Activated CD8-positive, alpha-beta T cell treated with anti-CD3 and anti-CD28 coated beads for 36 hours (primary cell): Measurements from ENCODE around the gene EPAS1. TPM values are rescaled to one million over a fixed set of nuclear protein-coding genes. Genes with fewer than 3 reads are reported as not detected.

Experiments used
- ATAC-seq: fragments of 200-7000 bp; cut with Tn5 transposase; one replicate; pipeline ENCODE4 v1.10.0; 2021; ENCODE audit warnings: mild to moderate bottlenecking, moderate library complexity
- CTCF ChIA-PET: fragments of 350-600 bp; sonication (Branson Sonifier 250); formaldehyde crosslinking; loops from one replicate; lab custom pipeline; 2021; ENCODE audit warnings: antibody characterized with exemption; lab: Charles Lee
- POLR2A ChIA-PET: fragments of 350-600 bp; sonication (Branson Sonifier 250); formaldehyde crosslinking; loops from one replicate; lab custom pipeline; 2021; ENCODE audit warnings: antibody characterized with exemption; lab: Charles Lee
- DNase-seq: peaks from one replicate; pipeline ENCODE4 v3.0.0-alpha.2; 2020
- H3K27ac Mint-ChIP-seq: one replicate; pipeline ENCODE4 v1.8.0; 2021; ENCODE audit warnings: mild to moderate bottlenecking, mixed read lengths
- H3K27me3 Mint-ChIP-seq: one replicate; pipeline ENCODE4 v1.8.0; 2021; ENCODE audit warnings: mixed read lengths
- H3K36me3 Mint-ChIP-seq: one replicate; pipeline ENCODE4 v1.8.0; 2021; ENCODE audit warnings: low read depth, mixed read lengths
- H3K4me1 Mint-ChIP-seq: one replicate; pipeline ENCODE4 v1.8.0; 2021; ENCODE audit warnings: low read depth, mixed read lengths
- H3K4me3 Mint-ChIP-seq: one replicate; pipeline ENCODE4 v1.8.0; 2021; ENCODE audit warnings: mild to moderate bottlenecking, moderate library complexity, mixed read lengths
- H3K9me3 Mint-ChIP-seq: one replicate; pipeline ENCODE4 v1.8.0; 2021; ENCODE audit warnings: mixed read lengths
- CTCF ChIP-seq: fragments of 200-600 bp; IDR thresholded peaks from one replicate; pipeline ENCODE4 v1.8.0; 2022; ENCODE audit warnings: antibody characterized with exemption, mild to moderate bottlenecking
- intact Hi-C: fragments of 100-400 bp; cut with micrococcal nuclease; formaldehyde crosslinking; loops from one replicate; pipeline ENCODE4 v1.10.0; 2022
- total RNA-seq, 2 experiments: library from RNA; stranded (reverse); gene quantifications; one replicate each; pipeline ENCODE4 v1.2.3, GENCODE V29; 2021

EPAS1 gene
- total RNA-seq, 2 experiments from 2014 or later, result 8.3 to 12.2 TPM

GRCh38 chr2:46365913-46366667, 68.9 kb downstream of the EPAS1 start:
- CTCF ChIA-PET, result interaction anchor here (0.7 to 2.9 kb wide), 22 partner anchors 8 to 506 kb away, joined by 3 to 17 read pairs (median 3); no protein-coding TSS in a partner anchor
- no peaks in the 10 kb centered on the region for H3K9me3 Mint-ChIP-seq
- no peak overlapping the region for H3K27ac Mint-ChIP-seq
- peak; percentile 20 for TF ChIP-seq CTCF
- DNase-seq (no peak), ATAC-seq (no peak)
- peaks cover 29% of the 10 kb centered on the region for H3K4me1 Mint-ChIP-seq
- no peak overlapping the region for H3K4me3 Mint-ChIP-seq
- no peaks in the 10 kb centered on the region for H3K36me3 Mint-ChIP-seq
- H3K27me3 Mint-ChIP-seq, result no peaks in the 10 kb centered on the region
- intact Hi-C loops, result loop anchor here (2.0 to 5.0 kb wide), 3 partner anchors 304 to 374 kb away; no protein-coding TSS in a partner anchor
- POLR2A ChIA-PET, result interaction anchor here (0.9 kb wide), 1 partner anchor 11 kb away, joined by 3 read pairs; no protein-coding TSS in a partner anchor

GRCh38 chr2:46366668-46367052, 69.5 kb downstream of the EPAS1 start:
- ATAC-seq (no peak), DNase-seq (no peak)
- no peak for TF ChIP-seq CTCF
- Mint-ChIP-seq H3K36me3 (no peaks in the 10 kb centered on the region), H3K27me3 (no peaks in the 10 kb centered on the region), H3K4me3 (no peak overlapping the region), H3K4me1 (peaks cover 29% of the 10 kb centered on the region), H3K27ac (no peak overlapping the region), H3K9me3 (no peaks in the 10 kb centered on the region)
- ChIA-PET CTCF (interaction anchor here (0.7 to 2.9 kb wide), 11 partner anchors 8 to 373 kb away, joined by 3 to 17 read pairs (median 4); no protein-coding TSS in a partner anchor), POLR2A (interaction anchor here (0.9 kb wide), 1 partner anchor 11 kb away, joined by 3 read pairs; no protein-coding TSS in a partner anchor)
- intact Hi-C loops, result loop anchor here (5.0 kb wide), 2 partner anchors 304 to 374 kb away; no protein-coding TSS in a partner anchor

GRCh38 chr2:46367286-46367685, 70.1 kb downstream of the EPAS1 start:
- peaks cover 24% of the 10 kb centered on the region for H3K4me1 Mint-ChIP-seq
- no peaks in the 10 kb centered on the region for H3K36me3 Mint-ChIP-seq
- H3K9me3 Mint-ChIP-seq, result no peaks in the 10 kb centered on the region
- ATAC-seq (no peak), DNase-seq (no peak)
- no peak overlapping the region for H3K27ac Mint-ChIP-seq
- intact Hi-C loops, result loop anchor here (5.0 kb wide), 2 partner anchors 305 to 375 kb away; no protein-coding TSS in a partner anchor
- CTCF ChIA-PET, result interaction anchor here (0.7 to 2.9 kb wide), 8 partner anchors 10 to 374 kb away, joined by 3 to 17 read pairs (median 4); no protein-coding TSS in a partner anchor
- H3K27me3 Mint-ChIP-seq, result no peaks in the 10 kb centered on the region
- no peak overlapping the region for H3K4me3 Mint-ChIP-seq
- POLR2A ChIA-PET, result interaction anchor here (0.9 kb wide), 1 partner anchor 12 kb away, joined by 3 read pairs; no protein-coding TSS in a partner anchor
- TF ChIP-seq CTCF, result no peak

GRCh38 chr2:46368401-46368800, 71.2 kb downstream of the EPAS1 start:
- ChIA-PET POLR2A (no interaction called here), CTCF (no interaction called here)
- H3K4me1 Mint-ChIP-seq, result peaks cover 16% of the 10 kb centered on the region
- H3K36me3 Mint-ChIP-seq, result no peaks in the 10 kb centered on the region
- TF ChIP-seq CTCF, result no peak
- ATAC-seq (no peak), DNase-seq (no peak)
- no peaks in the 10 kb centered on the region for H3K9me3 Mint-ChIP-seq
- no peak overlapping the region for H3K27ac Mint-ChIP-seq
- H3K27me3 Mint-ChIP-seq, result no peaks in the 10 kb centered on the region
- H3K4me3 Mint-ChIP-seq, result no peak overlapping the region
- intact Hi-C loops, result loop anchor here (5.0 kb wide), 2 partner anchors 306 to 376 kb away; no protein-coding TSS in a partner anchor
